A673 (cell line): ENCODE results near the gene OXT.

Experiments used
- CTCF ChIP-seq: fragments of 300-800, 200-600 bp; sonication (generic); conservative IDR thresholded peaks from 2 replicates; pipeline ENCODE4 v1.5.1; 2017; ENCODE audit warnings: low read depth, mild to moderate bottlenecking, antibody characterized with exemption, low read length, moderate library complexity, mixed read lengths
- EZH2 ChIP-seq: fragments of 200-600 bp; sonication (generic); IDR thresholded peaks from 2 replicates; pipeline ENCODE4 v1.6.1; 2017; ENCODE audit warnings: borderline replicate concordance, low read depth, mild to moderate bottlenecking, mixed read lengths, antibody characterized with exemption, low read length; ENCODE audit not compliant: poor library complexity, severe bottlenecking

GRCh38 chr20:3100480-3100879 lies 29.1 kb downstream of the OXT start:
- TF ChIP-seq CTCF (no peak), EZH2 (no peak)
